CD4-positive, alpha-beta T cell treated with Interleukin-17A for 1 hour (primary cell): Measurements from ENCODE around the gene TMEM205.
"Not testable (repeated sequence)": the region's sequence is repeated elsewhere in the genome, so short reads cannot be mapped to it uniquely, and the experiment has no call there.

Source experiments
- DNase-seq: peaks from one replicate; pipeline ENCODE4 v3.0.0-alpha.2; 2020

The TMEM205 gene

DNA sequence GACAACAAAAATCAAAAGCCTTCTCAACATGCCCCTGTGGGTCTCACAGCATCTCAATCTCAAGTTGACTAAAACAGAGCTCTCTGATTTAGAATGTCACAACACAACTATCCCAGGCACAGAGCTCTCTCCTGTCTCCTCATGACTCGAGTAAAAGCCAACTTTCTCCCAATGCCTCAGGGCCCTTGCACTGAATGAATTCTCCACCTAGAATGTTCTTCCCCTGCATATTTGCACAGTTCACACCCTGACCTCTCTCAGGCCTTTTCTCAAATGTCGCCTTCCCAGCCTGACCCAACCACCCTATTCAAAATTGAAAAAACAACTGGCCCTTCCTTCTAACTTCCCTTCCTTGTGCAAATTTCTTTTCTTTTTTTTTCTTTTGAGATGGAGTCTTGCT lies 24.7 kb upstream of the TMEM205 start:
- no peak for DNase-seq

DNA sequence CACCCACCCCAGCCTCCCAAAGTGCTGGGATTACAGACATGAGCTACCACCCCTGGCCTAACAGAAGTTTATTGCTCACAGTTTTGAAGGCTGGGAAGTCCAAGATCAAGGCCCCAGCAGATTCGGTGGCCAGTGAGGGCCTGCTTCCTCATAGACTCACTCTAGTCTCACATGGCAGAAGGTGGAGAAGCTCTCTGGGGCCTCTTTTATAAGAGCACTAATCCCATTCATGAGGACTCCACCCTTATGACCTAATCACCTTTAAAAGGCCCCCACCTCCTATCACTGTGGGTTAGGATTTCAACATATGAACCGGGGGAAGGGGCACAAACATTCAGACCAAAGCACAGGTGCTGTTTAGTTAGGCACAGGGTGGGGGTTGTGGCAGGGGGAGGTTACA lies 21.5 kb upstream of the TMEM205 start:
- DNase-seq: no peak

DNA sequence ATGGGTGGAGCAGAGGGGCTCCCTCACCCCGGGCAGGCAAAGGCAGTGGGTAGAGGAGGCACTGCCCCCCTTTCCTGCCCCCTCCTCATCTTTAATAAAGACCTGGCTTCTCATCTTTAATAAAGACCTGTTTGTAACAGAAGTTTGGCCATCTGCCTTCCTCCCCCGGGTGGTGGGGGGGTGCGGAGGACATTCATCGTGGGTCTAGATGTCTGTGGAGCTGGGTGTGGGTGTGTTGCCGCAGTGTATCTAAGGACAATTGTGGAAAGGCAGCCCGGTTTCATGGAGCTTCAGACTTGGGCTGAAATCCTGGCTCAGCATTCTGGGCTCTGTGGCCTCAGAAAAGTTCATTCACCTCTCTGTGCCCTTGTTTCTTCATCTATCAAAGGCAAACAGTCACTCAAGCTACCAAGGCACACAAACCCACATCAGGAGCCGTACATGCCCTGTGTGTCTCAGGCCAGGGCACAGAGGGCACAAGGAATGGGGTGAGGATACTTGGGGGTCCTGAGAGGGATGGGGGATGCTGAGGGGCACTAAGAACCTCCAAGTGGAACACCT lies 19.6 kb upstream of the TMEM205 start:
- no peak for DNase-seq

DNA sequence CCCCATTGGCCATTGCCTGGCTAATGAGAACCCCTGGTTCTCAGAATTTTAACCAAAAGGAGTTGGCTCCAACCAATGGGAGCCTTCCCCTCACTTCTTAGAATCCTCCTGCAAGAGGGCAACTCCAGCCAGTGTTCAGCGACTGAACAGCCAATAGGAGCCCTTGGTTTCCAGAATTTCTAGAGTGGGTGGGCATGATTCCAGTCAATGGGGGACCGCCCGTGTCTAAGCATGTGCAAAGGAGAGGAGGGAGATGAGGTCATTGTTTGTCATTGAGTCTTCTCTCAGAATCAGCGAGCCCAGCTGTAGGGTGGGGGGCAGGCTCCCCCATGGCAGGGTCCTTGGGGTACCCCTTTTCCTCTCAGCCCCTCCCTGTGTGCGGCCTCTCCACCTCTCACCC lies 18.9 kb upstream of the TMEM205 start:
- no peak for DNase-seq

DNA sequence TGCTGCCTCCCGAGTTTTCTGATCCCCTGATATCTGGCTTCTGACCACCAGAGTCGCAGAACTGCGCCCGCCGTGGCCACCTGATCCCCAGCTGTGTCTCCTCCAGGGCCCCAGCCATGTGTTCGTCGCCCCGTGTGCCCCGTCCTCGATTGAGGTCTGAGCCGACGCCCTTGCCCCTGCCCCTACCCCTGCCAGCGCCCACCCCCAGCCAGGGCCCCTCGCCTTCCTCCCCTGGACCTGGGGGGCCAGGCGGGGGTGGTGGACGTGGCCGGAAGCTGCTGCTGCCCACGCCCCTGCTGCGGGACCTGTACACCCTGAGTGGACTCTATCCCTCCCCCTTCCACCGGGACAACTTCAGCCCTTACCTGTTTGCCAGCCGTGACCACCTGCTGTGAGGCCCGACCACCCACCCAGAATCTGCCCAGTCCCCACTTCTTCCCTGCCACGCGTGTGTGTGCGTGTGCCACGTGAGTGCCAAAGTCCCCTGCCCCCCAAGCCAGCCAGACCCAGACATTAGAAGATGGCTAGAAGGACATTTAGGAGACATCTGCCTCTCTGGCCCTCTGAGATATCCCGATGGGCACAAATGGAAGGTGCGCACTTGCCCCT lies 18.3 kb upstream of the TMEM205 start:
- no peak for DNase-seq

DNA sequence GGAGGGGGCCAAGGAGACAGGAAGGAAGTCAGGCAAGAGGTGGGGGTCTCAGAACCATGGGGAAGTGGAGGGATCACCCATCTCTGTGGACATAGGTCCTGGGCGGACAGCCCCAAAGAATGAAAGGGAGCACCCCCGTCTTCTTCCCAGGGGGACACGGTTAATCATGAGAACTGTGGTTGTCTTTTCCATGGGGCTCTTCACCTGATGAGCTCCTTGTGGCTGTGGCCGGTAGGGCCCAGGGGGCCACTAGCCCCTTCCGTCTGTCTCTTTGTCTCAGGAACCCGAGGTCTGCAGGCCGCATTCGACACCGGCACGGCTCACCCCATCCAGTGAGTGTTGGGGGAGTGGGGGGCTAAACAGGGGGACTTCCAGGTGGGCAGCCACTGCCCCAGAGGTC lies 17.8 kb upstream of the TMEM205 start:
- DNase-seq: no peak

DNA sequence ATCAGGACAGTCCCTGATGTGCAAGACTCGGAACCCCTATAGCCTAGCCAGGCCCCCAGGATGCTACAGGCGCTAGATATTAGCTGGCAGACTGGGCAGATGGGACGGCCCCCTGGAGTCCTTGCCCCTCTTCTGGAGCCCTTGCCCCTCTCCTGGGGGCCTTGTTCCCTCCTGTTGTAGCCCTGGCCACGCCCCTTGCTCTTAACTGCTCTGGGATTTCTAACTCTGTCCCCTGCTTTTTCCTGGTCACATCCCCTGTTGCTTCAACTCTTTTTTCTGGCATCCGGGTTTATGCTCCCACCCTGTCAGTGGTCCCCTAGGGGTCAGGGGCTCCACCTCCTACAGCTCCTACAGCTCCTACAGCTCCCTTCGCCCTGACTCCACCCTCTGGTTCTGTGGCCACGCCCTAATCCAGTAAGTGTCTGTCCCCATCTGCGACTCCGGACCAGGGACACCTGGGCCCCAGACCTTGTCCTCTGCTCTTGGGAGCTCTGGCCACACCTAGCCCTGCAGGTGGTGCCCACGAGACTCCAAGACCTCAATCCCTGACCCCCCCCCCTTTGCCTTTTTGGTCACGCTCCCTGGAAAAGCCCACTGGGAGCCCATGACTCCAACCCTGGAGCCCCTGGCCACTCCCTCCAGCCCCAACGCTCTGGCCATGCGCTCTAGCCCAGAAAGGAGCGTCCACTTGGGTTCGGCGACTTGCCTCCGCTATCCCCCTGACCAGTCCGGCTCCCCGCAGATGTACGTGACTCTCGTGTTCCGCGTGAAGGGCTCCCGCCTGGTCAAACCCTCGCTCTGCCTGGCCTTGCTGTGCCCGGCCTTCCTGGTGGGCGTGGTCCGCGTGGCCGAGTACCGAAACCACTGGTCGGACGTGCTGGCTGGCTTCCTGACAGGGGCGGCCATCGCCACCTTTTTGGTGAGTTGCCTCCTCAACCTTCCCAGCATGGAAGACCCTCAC lies 16.0 kb upstream of the TMEM205 start:
- no peak for DNase-seq

DNA sequence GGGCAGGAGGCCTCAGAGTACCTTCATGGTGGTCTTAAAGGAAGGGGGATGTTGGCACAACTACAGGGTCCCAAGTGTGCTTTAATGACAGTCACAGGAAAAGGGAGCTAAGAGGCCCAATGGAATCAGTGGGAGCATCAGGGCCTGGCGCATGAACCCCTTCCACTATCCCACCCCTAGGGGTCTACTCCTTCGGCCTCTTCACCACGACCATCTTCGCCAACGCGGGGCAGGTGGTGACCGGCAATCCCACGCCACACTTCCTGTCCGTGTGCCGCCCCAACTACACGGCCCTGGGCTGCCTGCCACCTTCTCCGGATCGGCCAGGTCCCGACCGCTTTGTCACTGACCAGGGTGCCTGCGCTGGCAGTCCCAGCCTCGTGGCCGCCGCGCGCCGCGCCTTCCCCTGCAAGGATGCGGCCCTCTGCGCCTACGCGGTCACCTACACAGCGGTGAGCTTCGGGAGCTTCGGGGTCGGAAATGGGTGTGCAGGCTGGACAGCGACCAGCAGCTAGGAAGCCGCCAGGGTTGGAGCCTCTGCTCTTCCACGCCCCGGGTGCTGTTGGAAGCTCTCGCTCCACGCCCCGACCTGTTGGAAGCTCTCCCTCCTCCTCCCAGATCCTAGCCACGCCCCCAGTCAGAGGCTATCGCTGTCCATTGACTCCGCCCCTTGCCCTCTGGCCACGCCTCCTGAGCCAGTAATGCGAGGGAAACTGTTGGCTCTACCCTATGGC lies 15.1 kb upstream of the TMEM205 start:
- no peak for DNase-seq

DNA sequence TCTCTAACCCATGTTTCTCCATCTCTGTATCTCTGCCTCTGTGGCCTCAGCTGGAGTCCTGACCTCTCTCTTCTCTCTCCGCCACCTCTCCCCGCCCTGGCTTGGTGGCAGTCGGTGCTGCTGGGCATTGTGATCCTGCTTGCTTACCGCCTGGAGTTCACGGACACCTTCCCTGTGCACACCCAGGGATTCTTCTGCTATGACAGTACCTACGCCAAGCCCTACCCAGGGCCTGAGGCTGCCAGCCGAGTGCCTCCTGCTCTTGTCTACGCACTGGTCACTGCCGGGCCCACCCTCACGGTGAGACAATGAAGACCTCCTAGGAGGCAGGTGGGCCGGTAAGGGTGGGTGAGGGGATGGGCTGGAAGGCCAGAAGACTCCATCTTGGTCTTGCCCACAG lies 13.4 kb upstream of the TMEM205 start:
- DNase-seq: no peak

DNA sequence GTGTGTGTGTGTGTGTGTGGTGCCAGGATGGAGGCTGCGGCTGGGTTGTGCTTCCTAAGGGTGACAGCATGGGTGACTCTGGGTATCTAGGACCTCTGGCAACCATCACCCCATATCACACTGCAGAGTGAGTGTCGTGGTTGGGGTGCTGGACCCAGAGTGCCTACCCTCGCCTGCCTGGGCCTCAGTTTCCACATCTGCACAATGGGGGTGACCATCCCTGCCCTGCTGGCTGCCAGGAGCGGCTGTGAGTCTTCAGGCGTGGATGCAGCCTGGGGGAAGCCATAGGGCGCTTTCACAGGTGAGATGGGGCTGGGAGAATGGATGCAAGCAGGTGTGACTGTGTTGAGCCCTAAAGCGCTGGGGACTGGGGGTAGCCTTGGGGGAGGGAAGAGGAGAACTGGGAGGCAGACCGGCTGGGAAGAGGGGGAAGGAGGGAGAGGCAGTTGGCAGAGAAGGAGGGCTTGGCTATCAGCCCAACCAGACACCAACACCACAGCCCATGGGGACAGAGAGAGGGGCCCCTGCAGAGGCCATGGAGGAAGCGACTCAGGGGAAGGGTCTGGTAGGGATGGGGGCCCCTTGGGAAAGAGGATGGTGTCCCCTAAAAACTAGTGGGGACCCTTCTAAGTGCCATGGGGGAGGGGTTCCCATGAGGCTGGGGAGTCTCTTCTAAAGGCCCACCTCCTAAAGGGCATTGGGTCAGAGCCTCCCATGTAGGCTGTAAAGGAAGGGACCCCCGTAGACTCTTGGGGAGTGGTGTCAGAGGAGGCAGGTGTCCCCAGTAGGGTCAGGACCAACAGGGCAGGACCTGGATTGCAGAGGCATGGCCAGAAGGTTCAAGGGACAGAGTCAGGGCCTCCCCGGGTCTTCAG lies 10.8 kb upstream of the TMEM205 start:
- no peak for DNase-seq

DNA sequence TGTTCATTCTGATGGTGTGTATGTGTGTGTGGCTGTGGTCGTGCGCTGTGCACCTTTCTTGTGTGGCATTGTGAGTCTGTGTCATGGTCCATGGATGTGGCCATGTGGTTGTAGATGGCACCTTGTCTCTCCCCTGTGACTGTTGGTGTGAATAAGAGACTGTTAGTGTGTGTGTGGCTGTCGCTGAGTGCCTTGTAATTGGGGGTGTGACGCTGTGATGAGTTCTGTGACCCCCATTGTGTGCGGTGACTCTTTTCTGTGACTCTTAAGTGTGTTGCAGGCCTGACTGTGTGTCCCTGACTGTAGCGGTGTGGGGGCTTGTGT lies 10.0 kb upstream of the TMEM205 start:
- DNase-seq: no peak

DNA sequence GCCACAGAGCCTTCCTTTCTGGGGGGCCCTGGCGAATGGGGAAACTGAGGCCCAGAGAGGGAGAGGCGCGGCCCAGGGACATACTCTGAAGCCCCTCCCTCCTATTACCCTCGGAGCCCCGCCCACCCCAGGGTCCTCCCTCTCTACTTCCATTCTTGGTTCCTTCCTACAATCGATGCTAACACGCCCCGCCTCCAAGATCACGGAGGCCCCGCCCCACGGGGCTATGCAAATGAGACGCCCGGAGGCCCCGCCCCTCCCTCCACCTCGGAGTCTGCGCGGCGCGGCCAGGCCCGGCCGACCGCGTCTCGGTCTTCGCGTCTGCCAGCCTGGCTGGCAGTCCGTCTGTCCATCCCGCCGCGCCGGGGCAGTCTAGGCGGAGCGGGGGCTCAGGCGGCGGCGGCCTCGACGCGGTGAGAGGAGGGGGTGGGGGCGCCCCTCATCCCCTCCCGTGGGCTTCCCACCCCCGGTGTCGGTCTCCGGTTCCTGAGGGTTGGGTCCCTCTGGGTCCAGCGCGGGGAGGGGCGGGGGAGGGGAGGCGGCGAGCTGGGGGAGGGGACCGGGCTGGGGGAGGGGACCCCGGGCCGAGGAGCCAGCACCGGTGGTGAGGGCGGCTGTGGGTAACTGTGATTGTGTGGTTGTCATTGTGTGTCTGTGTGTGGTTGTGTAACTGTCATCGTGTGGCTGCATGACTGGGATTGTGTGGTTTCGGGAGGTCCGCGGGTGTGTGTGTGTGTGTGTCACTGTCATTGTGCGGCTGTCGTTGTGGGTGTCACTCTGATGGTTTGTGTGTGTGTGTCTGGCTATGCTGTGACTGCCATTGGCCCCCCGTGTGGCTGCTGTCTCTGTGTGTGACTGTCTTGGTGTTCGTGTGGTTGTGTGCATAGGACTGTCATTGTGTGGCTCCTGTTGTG lies 9.3 kb upstream of the TMEM205 start, which contains the start of gene PLPPR2:
Gene PLPPR2, plus strand, starts transcription at position 273 of the 914 bp plus-strand sequence. CDS start 2,242 bp downstream, outside the sequence.
- DNase-seq: peak; percentile 90

DNA sequence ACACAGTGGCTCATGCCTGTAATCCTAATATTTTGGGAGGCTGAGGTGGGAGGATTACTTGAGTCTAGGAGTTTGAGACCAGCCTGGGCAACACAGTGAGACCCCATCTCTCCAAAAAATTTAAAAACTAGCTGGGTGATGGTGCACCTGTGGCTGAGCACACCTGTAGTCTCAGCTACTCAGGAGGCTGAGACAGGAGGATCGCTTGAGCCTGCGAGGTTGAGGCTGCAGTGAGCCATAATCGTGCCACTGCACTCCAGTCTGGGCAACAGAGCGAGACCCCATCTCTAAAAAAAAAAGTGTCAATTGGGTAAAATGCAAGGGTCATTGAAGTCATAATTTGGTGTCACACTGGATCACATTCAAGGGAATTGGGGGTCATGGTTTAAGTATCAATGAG lies 8.0 kb upstream of the TMEM205 start:
- DNase-seq: not testable (repeated sequence)

DNA sequence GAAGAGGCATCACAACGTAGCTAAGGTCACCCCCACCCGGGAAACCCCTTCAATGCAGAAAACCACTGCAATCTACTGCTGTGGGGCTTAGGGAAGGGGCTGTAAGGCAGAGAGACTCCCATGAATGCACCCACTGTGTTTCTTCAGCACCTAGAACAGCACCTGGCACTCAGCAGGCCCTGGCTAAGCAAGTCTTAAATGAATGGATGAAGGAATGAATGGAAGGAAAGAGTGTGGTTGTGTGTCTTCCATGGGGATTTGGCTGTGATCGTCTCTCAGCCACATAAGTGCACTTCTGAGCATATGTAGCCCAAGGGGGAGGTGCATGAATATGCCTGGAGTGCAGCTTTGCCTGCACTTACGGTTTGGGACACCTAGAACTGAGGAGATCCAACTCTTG lies 3.1 kb upstream of the TMEM205 start:
- DNase-seq: no peak

DNA sequence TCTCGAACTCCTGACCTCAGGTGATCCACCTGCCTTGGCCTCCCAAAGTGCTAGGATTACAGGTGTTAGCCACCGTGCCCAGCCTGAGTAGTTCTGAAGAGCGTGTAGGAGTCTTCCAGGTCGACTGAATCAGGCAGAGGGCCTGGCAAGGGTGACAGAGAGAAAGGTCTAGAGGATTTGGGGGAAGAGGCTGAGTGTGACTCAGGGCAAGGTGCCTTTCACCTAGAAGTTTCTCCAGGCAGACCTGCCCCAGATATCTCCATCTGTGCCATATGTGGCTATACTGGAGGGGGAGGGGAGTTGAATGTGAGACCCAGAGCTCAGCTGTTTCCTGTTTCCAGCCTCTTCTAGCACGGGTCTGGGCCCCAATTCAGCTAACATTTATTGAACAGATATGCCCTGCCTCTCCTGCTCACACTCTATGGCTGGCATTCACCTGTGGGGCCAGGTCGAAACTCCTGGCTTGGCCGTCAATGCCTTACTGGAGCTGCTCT lies 1.5 kb upstream of the TMEM205 start:
- no peak for DNase-seq

DNA sequence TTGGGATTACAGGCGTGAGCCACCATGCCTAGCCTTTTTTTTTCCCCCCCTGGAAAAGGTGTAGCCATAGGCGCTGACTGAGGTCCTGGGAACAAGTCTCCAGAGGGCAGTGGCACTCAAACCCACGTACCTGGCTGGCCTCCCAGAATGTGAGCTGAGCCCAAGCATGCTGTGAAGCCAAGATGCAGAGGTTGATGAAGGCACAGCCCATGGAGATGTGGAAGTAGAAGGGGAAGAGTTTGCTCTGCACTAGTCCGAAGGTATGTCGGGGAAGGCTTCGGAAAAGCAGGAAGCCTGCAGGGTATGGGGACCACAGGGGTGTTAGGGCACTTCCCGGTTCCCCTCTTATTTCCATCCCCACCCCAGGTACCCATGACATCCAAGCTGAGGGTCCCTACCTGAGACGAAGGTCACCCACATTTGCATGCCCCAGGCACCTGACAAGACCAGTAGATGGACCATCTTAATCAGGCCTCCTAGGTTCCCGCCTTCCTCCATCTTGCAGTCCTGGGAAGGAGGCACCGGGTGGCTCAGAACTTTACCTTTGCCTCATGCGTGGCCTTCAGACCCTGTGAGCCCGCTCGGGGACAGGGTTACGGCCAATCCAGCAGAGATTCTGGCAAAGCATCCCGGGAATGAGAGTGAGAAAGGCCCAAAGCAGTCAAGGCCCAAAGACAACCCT lies 805 bp downstream of the TMEM205 start:
- no peak for DNase-seq

DNA sequence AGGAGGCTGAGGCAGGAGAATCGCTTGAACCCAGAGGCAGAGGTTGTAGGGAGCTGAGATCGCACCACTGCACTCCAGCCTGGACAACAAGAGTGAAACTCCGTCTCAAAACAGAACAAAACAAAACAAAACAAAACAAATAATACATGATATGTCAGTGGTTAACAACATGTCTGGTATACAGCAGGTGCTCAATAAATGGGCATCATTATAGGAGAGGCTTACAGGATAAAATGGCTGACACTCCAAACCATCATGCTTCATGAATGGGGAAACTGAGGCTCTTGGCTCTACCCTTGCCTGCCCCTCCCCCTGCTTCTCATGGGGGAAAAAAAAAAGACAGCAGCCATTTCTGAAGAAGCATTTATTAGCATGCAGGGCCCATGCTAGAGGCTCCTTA lies 3.6 kb downstream of the TMEM205 start:
- DNase-seq: no peak

DNA sequence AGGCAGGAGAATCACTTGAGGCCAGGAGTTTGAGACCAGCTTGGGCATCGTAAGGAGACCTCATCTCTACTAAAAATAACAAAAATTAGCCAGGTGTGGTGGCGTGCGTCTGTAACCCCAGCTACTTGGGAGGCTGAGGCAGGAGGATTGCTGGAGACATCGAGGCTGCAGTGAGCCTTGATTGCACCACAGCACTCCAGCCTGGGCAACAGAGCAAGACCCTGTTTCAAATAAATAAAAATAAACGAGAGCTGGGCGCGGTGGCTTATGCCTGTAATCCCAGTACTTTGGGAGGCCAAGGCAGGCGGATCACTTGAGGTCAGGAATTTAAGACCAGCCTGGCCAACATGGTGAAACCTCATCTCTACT lies 6.0 kb downstream of the TMEM205 start:
- DNase-seq: not testable (repeated sequence)

DNA sequence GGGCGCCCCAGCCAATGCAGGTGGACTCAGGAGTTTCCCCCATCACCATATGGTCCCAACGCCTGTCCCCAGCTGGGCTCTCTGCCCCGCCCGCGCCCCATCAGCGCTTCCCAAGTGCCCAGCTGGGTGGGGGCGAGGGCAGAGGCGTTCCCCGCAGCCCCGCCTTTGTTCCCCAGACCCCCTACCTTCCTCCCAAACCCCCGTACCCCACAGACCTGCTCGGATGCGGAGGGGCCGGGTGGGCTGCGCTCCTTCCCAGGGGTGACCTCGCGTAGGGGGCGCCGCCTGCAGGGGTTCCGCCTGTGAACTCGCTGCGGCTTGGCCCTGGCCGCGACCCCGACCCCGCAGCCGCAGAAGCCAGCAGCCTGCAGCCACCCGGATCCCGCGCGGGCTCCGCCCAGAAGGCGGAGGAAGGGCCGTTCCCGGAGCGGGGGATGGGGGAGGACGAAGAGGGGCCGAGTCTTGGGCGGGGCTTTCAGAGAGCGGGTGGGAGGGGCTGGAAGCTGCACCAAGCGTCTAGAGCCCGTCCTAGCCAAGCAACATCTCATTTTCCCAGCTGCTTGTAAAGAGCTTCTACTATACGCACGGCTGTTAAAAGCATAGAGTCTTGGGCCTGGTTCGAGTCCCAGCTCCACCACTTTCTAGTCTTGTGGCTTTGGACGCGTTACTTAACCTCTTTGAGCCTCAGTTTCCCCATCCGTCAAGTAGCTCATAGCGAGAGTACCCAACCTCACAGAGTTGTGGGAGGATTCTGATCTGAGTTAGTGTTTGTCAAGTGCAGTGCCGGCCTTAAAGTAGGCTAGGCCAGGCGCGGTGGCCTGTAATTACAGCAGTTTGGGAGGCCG lies 6.6 kb downstream of the TMEM205 start, which contains the start of gene RAB3D:
Gene RAB3D, minus strand, starts transcription at position 404 of the 845 bp plus-strand sequence. CDS start 2,258 bp downstream, outside the sequence.
- DNase-seq: peak; percentile 84
